Pancreas (tissue), 10 donors: ENCODE measurements around the gene IL20RB. TPM values are rescaled to one million over a fixed set of nuclear protein-coding genes. Genes with fewer than 3 reads are reported as not detected.

Experiments
- ATAC-seq, 4 donors: fragments of 200-7000 bp; cut with Tn5 transposase; one replicate each; pipeline versions ENCODE4 v1.8.0 to v1.9.1; 2020; ENCODE audit warnings: mild to moderate bottlenecking in 4 of 4, moderate library complexity in 4 of 4
- DNase-seq, 6 donors: peaks; one replicate each; pipeline ENCODE4 v3.0.0-alpha.2; 2020
- FAIRE-seq: peaks from 2 replicates; lab custom pipeline; 2012; peaks lifted over from hg19 to GRCh38; lab: Jason Lieb, UNC
- H3K27ac ChIP-seq, 4 donors: fragments of 200-600 bp; sonication (generic); 1 replicate in 3 of 4; 2 replicates in 1 of 4; pipeline versions ENCODE4 v1.5.0 to v1.8.0; 2020
- H3K27me3 ChIP-seq, 4 donors: fragments of 200-600 bp; one replicate each; pipeline ENCODE4 v1.8.0; 2021
- H3K36me3 ChIP-seq, 3 donors: fragments of 200-600 bp; sonication (generic) in 1 of 3; one replicate each; pipeline versions ENCODE4 v1.5.0 to v1.8.0; 2020 to 2021
- H3K4me1 ChIP-seq, 3 donors: fragments of 200-600 bp; one replicate each; pipeline ENCODE4 v1.8.0; 2021
- H3K4me3 ChIP-seq, 4 donors: fragments of 200-600 bp; sonication (generic) in 2 of 4; one replicate each; pipeline versions ENCODE4 v1.5.0 to v1.8.0; 2020 to 2021
- H3K9me3 ChIP-seq, 4 donors: fragments of 200-600 bp; one replicate each; pipeline ENCODE4 v1.8.0; 2021
- CTCF ChIP-seq, 4 donors: fragments of 200-600 bp; sonication (generic) in 3 of 4; IDR thresholded peaks; one replicate each; pipeline versions ENCODE4 v1.5.0 to v1.8.0; 2021; ENCODE audit warnings: antibody characterized with exemption in 4 of 4
- WGBS, 2 donors: extraction: QIAGEN DNeasy Blood & Tissue Kit; methylation state at CpG; one replicate each; pipeline ENCODE4 v1.1.7; 2013; 5-methylcytosine and 5-hydroxymethylcytosine counted together
- intact Hi-C, 3 donors: fragments of 100-400 bp; cut with DNase I; formaldehyde crosslinking; loops; one replicate each; pipeline versions ENCODE4 v1.11.1 to v1.14.2; 2022
- polyA plus RNA-seq, 2 donors: library from polyadenylated mRNA; stranded (reverse); fragments of 200-250 nt; gene quantifications; one replicate each; pipeline ENCODE4 v1.2.3, GENCODE V29; 2013
- total RNA-seq, 6 donors: library from RNA; stranded (reverse); fragmentation: NEBNext Ultra II Directional in 4 of 6; extraction: Animal tissue kit (Norgen Biotek cat#: 25700) in 4 of 6; gene quantifications; one replicate each; pipeline versions ENCODE4 v1.2.1 to v1.2.4, GENCODE V29; 2021 to 2023
- donor health status: healthy with polysubstance abuse.
- donor health status: DM: no; HTN: no; CAD: no; lungs with moderate emphysema.
- donor health status: DM: no; HTN: no; CAD: no.
- donor health status: control.
- donor health status: control.
- donor health status: Bipolar disorder and iron deficiency.
- donor health status: DM: yes; HTN: yes; CAD: no.
- donor health status: DM: no; HTN: no; CAD: no.
- donor health status: DM: no; HTN: no; CAD: no.
- donor health status: DM: yes; HTN: yes; CAD: no.

The IL20RB gene
- total and polyA plus RNA-seq, 8 donors = 0.28 to 1.3 (median 0.39) TPM

GRCh38 chr3:137041686-137042085, 83.9 kb downstream of the IL20RB start:
- no peaks in the 10 kb centered on the region for H3K9me3 ChIP-seq
- no peaks in the 10 kb centered on the region for H3K4me1 ChIP-seq
- ATAC-seq (no peak), DNase-seq (no peak), FAIRE-seq (no peak)
- intact Hi-C loops = no loop called here
- no peaks in the 10 kb centered on the region for H3K36me3 ChIP-seq
- no peak for TF ChIP-seq CTCF (IDR thresholded peaks at IDR 0.05)
- no peak overlapping the region for H3K4me3 ChIP-seq
- no peak overlapping the region for H3K27ac ChIP-seq
- 81 to 85% methylated on average over 4 of the region's 4 CpGs for WGBS, 2 donors
- H3K27me3 ChIP-seq = no peaks in the 10 kb centered on the region

DNA sequence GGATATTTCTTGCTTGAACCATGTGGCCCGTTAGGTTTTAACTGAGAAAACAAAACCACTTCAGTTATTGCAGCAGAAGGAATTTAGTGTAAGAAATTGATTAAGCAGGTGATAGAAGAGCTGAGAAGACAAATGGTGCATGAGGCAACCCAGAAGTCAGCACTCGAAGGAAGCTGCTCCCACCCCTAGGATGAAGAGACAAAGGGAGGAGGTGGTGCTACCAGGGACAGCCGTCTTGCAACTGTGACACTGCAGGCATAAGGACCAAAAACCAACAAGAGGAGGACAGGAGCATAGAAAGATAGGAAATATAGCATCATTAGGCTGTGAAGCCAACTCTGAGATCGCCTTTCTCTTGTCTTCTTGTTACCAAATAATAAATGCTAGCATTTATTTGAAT, 89.0 kb downstream of the IL20RB start:
- Histone ChIP-seq H3K4me3 (no peak overlapping the region), H3K4me1 (no peaks in the 10 kb centered on the region), H3K27ac (no peak overlapping the region), H3K27me3 (no peaks in the 10 kb centered on the region), H3K9me3 (no peaks in the 10 kb centered on the region), H3K36me3 (no peaks in the 10 kb centered on the region)
- FAIRE-seq (no peak), DNase-seq (no peak), ATAC-seq (no peak)
- 75 to 76% methylated on average over 4 of the region's 4 CpGs for WGBS, 2 donors
- intact Hi-C loops = no loop called here
- no peak for TF ChIP-seq CTCF (IDR thresholded peaks at IDR 0.05)

DNA sequence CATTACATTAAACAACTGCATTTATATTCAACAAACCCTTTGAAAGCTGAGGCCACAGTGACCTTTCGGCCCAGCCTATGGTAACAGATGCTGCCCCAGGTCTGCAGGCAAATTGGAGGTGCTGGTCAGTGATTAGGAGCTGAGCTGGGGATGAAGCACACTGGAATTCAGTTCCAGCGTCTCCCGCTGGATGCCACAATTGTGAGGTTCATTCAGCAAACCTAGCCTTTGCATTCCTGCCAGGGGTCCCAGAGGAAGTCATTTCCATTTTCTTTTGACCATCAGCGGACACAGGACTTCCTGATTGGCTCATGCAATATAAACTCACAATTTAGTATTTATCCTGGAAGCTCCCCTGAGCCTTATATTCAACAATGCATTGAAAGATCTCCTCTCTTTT, 89.5 kb downstream of the IL20RB start:
- ATAC-seq (no peak), DNase-seq (no peak), FAIRE-seq (no peak)
- no peak overlapping the region for H3K27ac ChIP-seq
- TF ChIP-seq CTCF (IDR thresholded peaks at IDR 0.05) = no peak
- H3K36me3 ChIP-seq = no peaks in the 10 kb centered on the region
- WGBS, 2 donors = 88 to 90% methylated on average over 4 of the region's 4 CpGs
- H3K4me1 ChIP-seq = no peaks in the 10 kb centered on the region
- H3K9me3 ChIP-seq = no peaks in the 10 kb centered on the region
- no peaks in the 10 kb centered on the region for H3K27me3 ChIP-seq
- H3K4me3 ChIP-seq = no peak overlapping the region
- intact Hi-C loops = no loop called here

DNA sequence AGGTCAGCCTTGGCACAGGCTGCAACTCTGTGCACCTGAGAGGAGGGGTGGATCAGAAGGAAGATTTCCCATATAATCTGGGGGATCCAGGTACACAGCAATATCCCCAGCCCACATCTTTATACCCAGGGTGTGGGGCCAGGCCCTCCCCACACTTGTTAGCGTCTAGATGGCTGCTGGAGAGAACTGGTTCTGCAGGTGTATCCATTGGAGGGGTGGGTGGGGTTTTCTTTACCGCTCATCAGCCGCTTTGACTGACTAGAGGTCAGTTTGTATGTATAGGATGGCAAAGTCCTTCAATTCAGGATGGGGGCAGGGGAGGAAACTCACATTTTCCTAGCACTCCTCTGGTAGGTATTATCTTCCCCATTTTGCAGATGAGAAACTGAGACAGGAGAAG, 92.5 kb downstream of the IL20RB start:
- FAIRE-seq = no peak
- no peaks in the 10 kb centered on the region for H3K36me3 ChIP-seq
- no peaks in the 10 kb centered on the region for H3K27me3 ChIP-seq
- intact Hi-C loops = no loop called here
- H3K4me3 ChIP-seq = no peak overlapping the region
- ATAC-seq = no peak
- TF ChIP-seq CTCF (IDR thresholded peaks at IDR 0.05) = no peak
- no peaks in the 10 kb centered on the region for H3K9me3 ChIP-seq
- no peak overlapping the region for H3K27ac ChIP-seq
- WGBS, 2 donors = 80 to 85% methylated on average over 3 of the region's 3 CpGs
- no peaks in the 10 kb centered on the region for H3K4me1 ChIP-seq
- DNase-seq = no peak

DNA sequence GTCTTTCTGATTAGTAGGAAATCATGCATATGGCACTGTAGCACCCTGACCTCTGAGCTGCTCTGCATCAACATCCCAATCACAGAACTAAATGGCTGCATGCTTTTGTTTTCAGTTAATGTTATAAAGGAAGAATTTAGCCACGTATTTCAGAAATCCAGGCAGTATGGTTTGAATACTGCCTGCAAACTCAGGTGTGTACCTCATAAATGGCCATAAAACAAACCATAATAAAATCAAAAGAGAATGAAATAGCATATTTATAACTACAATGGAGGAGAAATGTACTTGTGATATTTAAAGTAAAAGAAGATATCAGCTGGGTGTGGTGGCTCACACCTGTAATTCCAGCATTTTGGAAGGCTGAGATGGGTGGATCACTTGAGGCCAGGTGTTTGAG, 94.5 kb downstream of the IL20RB start:
- H3K36me3 ChIP-seq = no peaks in the 10 kb centered on the region
- no peak overlapping the region for H3K27ac ChIP-seq
- H3K4me1 ChIP-seq = no peaks in the 10 kb centered on the region
- FAIRE-seq (no peak), DNase-seq (no peak), ATAC-seq (no peak)
- no peak overlapping the region for H3K4me3 ChIP-seq
- TF ChIP-seq CTCF (IDR thresholded peaks at IDR 0.05) = no peak
- H3K27me3 ChIP-seq = no peaks in the 10 kb centered on the region
- WGBS, 2 donors = 61 to 86% methylated on average over 1 of the region's 1 CpG
- intact Hi-C loops = no loop called here
- no peaks in the 10 kb centered on the region for H3K9me3 ChIP-seq

Other genes with a start within 250 kb of the IL20RB start
- gene STAG1, start 205.6 kb upstream of the IL20RB start, total RNA-seq = 10 to 100 TPM; 17.2 to 24.1 (median 19.5) TPM
- gene STAG1, start 205.6 kb upstream of the IL20RB start, polyA plus RNA-seq = 1 to 10 TPM; 6.8 to 8.3 TPM
- gene SLC35G2, start 138.9 kb upstream of the IL20RB start, total RNA-seq = 1 to 10 TPM; 1.5 to 7.6 (median 3.2) TPM
- gene SLC35G2, start 138.9 kb upstream of the IL20RB start, polyA plus RNA-seq = 1 to 10 TPM; 2.1 to 8.9 TPM
- gene NCK1, start 95.8 kb upstream of the IL20RB start, total RNA-seq = 10 to 100 TPM in 4 of 6 donors, 1 to 10 TPM in 2; 9.6 to 28.3 (median 11.6) TPM
- 10 to 100 TPM in 1 of 2 donors, 1 to 10 TPM in 1; 5.4 to 10.5 TPM for gene NCK1, start 95.8 kb upstream of the IL20RB start, polyA plus RNA-seq